ENCODE results near the gene CHST3. TPM values are rescaled to one million over a fixed set of nuclear protein-coding genes. Genes with fewer than 3 reads are reported as not detected.

CHST3 gene
- total and polyA plus RNA-seq, 8 donors = 3.1 to 10.8 (median 3.6) TPM

GRCh38 chr10:71927776-71928592, 36.2 kb upstream of the CHST3 start:
- ATAC-seq = peak in 2 of 4 donors; percentile 41 to 44

GRCh38 chr10:71931295-71931694, 32.9 kb upstream of the CHST3 start:
- intact Hi-C loops (cut with DNase I) = no loop called here
- no peak for TF ChIP-seq CTCF (IDR thresholded peaks at IDR 0.05)
- ATAC-seq (no peak), FAIRE-seq (no peak), DNase-seq (no peak)
- 81 to 82% methylated on average over 1 of the region's 1 CpG for WGBS, 2 donors
- H3K9me3 ChIP-seq = no peaks in the 10 kb centered on the region
- no peaks in the 10 kb centered on the region for H3K36me3 ChIP-seq
- H3K4me3 ChIP-seq = no peak overlapping the region
- no peak overlapping the region for H3K27ac ChIP-seq
- no peaks in the 10 kb centered on the region for H3K27me3 ChIP-seq
- no peaks in the 10 kb centered on the region for H3K4me1 ChIP-seq

More at GRCh38 chr10:71927776-71928592, 36.2 kb upstream of the CHST3 start:
- intact Hi-C loops (cut with DNase I) = no loop called here
- peak overlapping the region in 2 of 4 donors; percentile 2 to 55 for H3K27ac ChIP-seq
- H3K27me3 ChIP-seq = no peaks in the 10 kb centered on the region
- TF ChIP-seq CTCF (IDR thresholded peaks at IDR 0.05) = no peak
- no peak overlapping the region for H3K4me3 ChIP-seq
- FAIRE-seq (no peak), DNase-seq (no peak)
- no peaks in the 10 kb centered on the region for H3K4me1 ChIP-seq
- H3K9me3 ChIP-seq = no peaks in the 10 kb centered on the region
- WGBS, 2 donors = 38 to 40% methylated on average over 5 of the region's 5 CpGs
- H3K36me3 ChIP-seq = no peaks in the 10 kb centered on the region

- H3K9me3 ChIP-seq = no peaks in the 10 kb centered on the region
- FAIRE-seq (no peak), ATAC-seq (no peak), DNase-seq (no peak)
- H3K27me3 ChIP-seq = no peaks in the 10 kb centered on the region
- H3K36me3 ChIP-seq = no peaks in the 10 kb centered on the region
- 94 to 96% methylated on average over 1 of the region's 1 CpG for WGBS, 2 donors
- no peak for TF ChIP-seq CTCF (IDR thresholded peaks at IDR 0.05)
- H3K4me1 ChIP-seq = no peaks in the 10 kb centered on the region
- intact Hi-C loops (cut with DNase I) = no loop called here
- H3K4me3 ChIP-seq = no peak overlapping the region
- no peak overlapping the region for H3K27ac ChIP-seq
Observed at GRCh38 chr10:71933651-71934050, 30.5 kb upstream of the CHST3 start.

GRCh38 chr10:71938211-71938610, 26.0 kb upstream of the CHST3 start:
- Histone ChIP-seq H3K9me3 (no peaks in the 10 kb centered on the region), H3K27ac (no peak overlapping the region), H3K4me3 (no peak overlapping the region), H3K4me1 (no peaks in the 10 kb centered on the region), H3K27me3 (no peaks in the 10 kb centered on the region), H3K36me3 (no peaks in the 10 kb centered on the region)
- FAIRE-seq = no peak
- TF ChIP-seq CTCF (IDR thresholded peaks at IDR 0.05) = no peak
- no peak for DNase-seq
- intact Hi-C loops (cut with DNase I) = no loop called here
- no peak for ATAC-seq
- 90 to 92% methylated on average over 1 of the region's 1 CpG for WGBS, 2 donors

- H3K4me1 ChIP-seq = no peaks in the 10 kb centered on the region
- H3K4me3 ChIP-seq = no peak overlapping the region
- ATAC-seq = no peak
- 70 to 84% methylated on average over 4 of the region's 4 CpGs for WGBS, 2 donors
- FAIRE-seq = no peak
- DNase-seq = no peak
- intact Hi-C loops (cut with DNase I) = no loop called here
- no peaks in the 10 kb centered on the region for H3K27me3 ChIP-seq
- H3K27ac ChIP-seq = no peak overlapping the region
- no peaks in the 10 kb centered on the region for H3K36me3 ChIP-seq
- no peaks in the 10 kb centered on the region for H3K9me3 ChIP-seq
- TF ChIP-seq CTCF (IDR thresholded peaks at IDR 0.05) = no peak
Observed at GRCh38 chr10:71939304-71939703, 24.9 kb upstream of the CHST3 start.

Data from pancreas (tissue), 10 donors.